ENCODE measurements around the gene RALGAPA2. TPM values are rescaled to one million over a fixed set of nuclear protein-coding genes. Genes with fewer than 3 reads are reported as not detected.

The RALGAPA2 gene
- total RNA-seq, 1 experiment from 2014 or later = 10.8 TPM

DNA sequence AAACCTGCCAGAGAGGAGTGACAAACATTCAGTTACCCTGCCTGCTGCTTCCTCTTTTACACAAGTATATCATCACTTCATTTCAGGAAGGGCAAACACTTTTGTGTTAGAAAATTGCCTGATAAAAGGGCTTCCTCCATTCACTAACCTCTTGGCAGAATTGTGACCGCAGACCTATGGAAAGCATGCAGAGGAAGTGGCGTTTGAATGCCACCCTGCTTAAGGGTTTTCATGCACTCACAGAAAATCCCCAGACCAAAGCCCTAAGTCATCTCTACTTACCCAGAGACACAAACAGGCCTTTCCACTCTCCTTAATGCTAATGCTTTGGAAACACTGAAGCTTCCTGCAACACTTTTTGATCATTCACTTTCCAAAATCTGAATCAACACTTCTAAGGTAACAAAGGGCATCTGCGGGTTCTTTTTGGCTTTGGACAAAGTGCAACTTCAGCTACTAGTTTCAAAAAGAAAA lies 22.1 kb upstream of the RALGAPA2 start:
- H3K9ac ChIP-seq (ENCODE audit: low read length) = no peak overlapping the region
- H3K9me2 ChIP-seq (ENCODE audit: insufficient read depth) = no peaks in the 10 kb centered on the region
- intact Hi-C loops (cut with micrococcal nuclease) = no loop called here
- no peaks in the 10 kb centered on the region for H4K20me1 ChIP-seq (ENCODE audit: insufficient read depth)
- H3K27ac ChIP-seq (ENCODE audit: low read depth, low read length) = no peak overlapping the region
- no peak overlapping the region for H3K4me3 ChIP-seq (replicated peaks in 1 of 2; ENCODE audit: low read depth in 1 of 2, low read length in 2 of 2)
- H3K36me3 ChIP-seq (ENCODE audit: control insufficient read depth in 1 of 2, insufficient read depth in 2 of 2, low read length in 2 of 2) = no peaks in the 10 kb centered on the region
- H3K4me2 ChIP-seq (ENCODE audit: low read length) = no peak overlapping the region
- ChIA-PET CTCF (no interaction called here), RAD21 (ENCODE audit: low non-redundant PET in 1 of 2, low total read pairs in 2 of 2, uncharacterized antibody in 2 of 2, unreplicated experiment in 2 of 2) (no interaction called here), POLR2A (no interaction called here)
- peaks cover 11% of the 10 kb centered on the region; the same call in 1 of the 2 replicates for H3K27me3 ChIP-seq (ENCODE audit: insufficient read depth, low read length)
- no peak for TF ChIP-seq POLR2A (IDR thresholded peaks at IDR 0.05; ENCODE audit: borderline replicate concordance, extremely low read depth, insufficient read depth, insufficient read length)
- TF ChIP-seq CEBPB (IDR thresholded peaks at IDR 0.05; ENCODE audit: low read depth) = no peak
- TF ChIP-seq, protein P1, sequence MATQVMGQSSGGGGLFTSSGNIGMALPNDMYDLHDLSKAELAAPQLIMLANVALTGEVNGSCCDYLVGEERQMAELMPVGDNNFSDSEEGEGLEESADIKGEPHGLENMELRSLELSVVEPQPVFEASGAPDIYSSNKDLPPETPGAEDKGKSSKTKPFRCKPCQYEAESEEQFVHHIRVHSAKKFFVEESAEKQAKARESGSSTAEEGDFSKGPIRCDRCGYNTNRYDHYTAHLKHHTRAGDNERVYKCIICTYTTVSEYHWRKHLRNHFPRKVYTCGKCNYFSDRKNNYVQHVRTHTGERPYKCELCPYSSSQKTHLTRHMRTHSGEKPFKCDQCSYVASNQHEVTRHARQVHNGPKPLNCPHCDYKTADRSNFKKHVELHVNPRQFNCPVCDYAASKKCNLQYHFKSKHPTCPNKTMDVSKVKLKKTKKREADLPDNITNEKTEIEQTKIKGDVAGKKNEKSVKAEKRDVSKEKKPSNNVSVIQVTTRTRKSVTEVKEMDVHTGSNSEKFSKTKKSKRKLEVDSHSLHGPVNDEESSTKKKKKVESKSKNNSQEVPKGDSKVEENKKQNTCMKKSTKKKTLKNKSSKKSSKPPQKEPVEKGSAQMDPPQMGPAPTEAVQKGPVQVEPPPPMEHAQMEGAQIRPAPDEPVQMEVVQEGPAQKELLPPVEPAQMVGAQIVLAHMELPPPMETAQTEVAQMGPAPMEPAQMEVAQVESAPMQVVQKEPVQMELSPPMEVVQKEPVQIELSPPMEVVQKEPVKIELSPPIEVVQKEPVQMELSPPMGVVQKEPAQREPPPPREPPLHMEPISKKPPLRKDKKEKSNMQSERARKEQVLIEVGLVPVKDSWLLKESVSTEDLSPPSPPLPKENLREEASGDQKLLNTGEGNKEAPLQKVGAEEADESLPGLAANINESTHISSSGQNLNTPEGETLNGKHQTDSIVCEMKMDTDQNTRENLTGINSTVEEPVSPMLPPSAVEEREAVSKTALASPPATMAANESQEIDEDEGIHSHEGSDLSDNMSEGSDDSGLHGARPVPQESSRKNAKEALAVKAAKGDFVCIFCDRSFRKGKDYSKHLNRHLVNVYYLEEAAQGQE (IDR thresholded peaks at IDR 0.05; ENCODE audit: low read depth) = no peak
- TF ChIP-seq, protein P2, sequence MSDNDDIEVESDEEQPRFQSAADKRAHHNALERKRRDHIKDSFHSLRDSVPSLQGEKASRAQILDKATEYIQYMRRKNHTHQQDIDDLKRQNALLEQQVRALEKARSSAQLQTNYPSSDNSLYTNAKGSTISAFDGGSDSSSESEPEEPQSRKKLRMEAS (IDR thresholded peaks at IDR 0.05) = no peak
- no peak for TF ChIP-seq SP1 (IDR thresholded peaks at IDR 0.05; ENCODE audit: low read depth)
- no peak for TF ChIP-seq ZFX (IDR thresholded peaks at IDR 0.05)
- no peak for TF ChIP-seq JUND (IDR thresholded peaks at IDR 0.05)
- TF ChIP-seq, protein P3, sequence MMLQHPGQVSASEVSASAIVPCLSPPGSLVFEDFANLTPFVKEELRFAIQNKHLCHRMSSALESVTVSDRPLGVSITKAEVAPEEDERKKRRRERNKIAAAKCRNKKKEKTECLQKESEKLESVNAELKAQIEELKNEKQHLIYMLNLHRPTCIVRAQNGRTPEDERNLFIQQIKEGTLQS (IDR thresholded peaks at IDR 0.05) = no peak
- no peak for TF ChIP-seq YY1 (IDR thresholded peaks at IDR 0.05; ENCODE audit: extremely low read depth, insufficient replicate concordance, low read depth, low read length)
- TF ChIP-seq CBX3 (IDR thresholded peaks at IDR 0.05; ENCODE audit: low read depth) = no peak
- no peak for TF ChIP-seq FOSL1 (IDR thresholded peaks at IDR 0.05; ENCODE audit: low read depth)
- 0 out of 4 replicates have a peak, but pooled peaks cover 0 to 2% of the 10 kb centered on the region in 2 experiments for H3K4me1 ChIP-seq (ENCODE audit: control insufficient read depth in 1 of 2, insufficient read depth in 2 of 2, low read length in 2 of 2)
- no TSS peak for BruUV-seq (replicated peaks)
- ATAC-seq (no peak), DNase-seq (ENCODE audit: low read depth, low spot score) (no peak)
- no peaks in the 10 kb centered on the region for H3K9me3 ChIP-seq (ENCODE audit: control insufficient read depth in 1 of 2, insufficient read depth in 1 of 2, low read depth in 1 of 2, low read length in 2 of 2)
- no peaks in the 10 kb centered on the region for H3K79me2 ChIP-seq (ENCODE audit: insufficient read depth, low read length)
- H2AFZ ChIP-seq (ENCODE audit: low read depth, low read length, poor library complexity, severe bottlenecking) = no peak overlapping the region

All from HCT116 (cell line).